ENCODE data around the gene TMEM259. TPM values are rescaled to one million over a fixed set of nuclear protein-coding genes. Genes with fewer than 3 reads are reported as not detected.

The TMEM259 gene
- total RNA-seq, 1 donor from 2014 or later, result 49.5 TPM

DNA sequence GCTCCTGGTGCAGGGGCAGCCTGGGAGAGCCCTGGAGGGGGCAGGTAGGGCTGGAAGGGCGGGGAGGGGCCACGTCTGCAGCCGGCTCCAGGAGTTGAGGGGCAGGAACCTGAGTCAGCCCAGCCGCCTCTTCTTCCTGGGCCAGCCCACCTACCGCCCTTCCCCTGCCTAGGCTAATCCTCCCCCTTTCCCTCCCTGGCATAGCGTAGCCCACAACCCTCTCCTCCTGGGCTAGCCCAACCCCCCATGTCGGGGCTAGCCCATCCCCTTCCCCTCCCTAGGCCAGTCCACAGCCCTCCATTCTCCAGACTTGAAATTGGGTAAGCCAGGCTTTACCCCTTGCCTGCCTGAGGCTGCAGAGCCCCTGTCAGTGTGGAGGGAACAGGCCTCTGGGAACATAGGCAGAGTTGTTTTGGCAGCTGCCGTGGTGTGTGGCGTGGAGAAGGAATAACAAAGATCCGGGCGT lies 57.4 kb downstream of the TMEM259 start:
- DNase-seq (ENCODE audit: low read depth, low spot score), result no peak

DNA sequence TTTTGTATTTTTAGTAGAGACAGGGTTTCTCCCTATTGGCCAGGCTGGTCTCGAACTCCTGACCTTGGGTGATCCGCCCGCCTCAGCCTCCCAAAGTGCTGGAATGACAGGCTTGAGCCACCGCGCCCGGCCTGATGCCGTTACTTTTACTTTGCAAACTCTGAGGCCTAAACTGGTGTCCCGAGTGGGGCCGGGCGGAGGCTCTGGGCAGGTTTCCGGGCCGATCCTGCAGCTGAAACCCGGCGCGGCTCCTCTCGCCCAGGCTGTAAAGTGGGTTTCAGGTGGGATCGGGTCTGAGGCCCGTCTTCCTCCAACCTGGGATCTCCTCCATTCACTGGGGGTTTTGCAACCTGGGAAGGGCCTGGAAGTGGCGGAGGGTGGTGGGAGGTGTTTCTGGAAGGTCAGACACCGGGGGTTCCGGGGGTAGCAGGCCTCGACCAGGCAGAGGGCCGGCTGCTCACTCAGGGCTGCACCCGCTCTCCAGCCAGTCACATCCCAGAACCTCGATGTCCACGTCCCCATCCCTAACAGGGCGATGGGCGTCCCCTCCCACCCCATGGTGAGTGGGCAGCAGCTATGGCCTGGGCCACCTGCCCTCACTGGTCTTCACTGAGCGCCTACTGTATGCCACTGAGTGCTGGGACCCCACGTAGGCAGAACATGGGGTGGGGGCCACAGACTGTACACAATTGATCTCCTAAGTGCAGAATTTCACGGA lies 58.1 kb downstream of the TMEM259 start:
- no peak for DNase-seq (ENCODE audit: low read depth, low spot score)

DNA sequence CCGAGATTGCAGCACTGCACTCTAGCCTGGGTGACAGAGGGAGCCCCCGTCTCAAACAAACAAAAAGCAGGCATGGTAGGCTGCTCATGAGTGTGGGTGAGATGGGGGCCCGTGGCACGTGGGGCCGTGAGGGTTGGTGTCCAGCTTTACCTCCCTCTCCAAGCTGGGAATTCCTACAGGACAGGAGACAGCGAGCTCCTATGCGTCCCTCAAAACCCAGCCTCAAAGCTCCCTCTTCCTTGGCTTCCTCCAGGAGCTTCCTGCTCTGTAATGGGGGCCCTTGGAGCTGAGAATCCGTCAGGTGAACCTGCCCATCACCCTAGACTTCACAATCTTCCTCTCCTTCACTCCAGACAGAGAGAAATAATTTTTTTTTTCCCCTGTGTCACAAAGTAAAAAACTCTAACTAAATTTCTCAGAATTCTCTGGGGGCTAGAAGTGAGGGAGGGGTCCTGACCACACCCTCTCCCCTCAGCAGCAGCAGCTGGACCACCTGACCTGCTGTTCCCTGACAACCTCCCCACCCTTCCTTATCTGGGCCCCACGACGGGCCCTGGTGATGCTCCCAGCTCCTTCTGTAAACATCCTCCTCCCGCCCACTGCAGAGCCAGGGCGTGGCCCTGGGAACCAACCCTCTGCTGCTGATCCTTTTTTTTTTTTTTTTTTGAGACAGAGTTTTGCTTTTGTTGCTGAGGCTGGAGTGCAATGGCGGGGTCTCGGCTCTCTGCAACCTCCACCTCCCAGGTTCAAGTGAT lies 58.9 kb downstream of the TMEM259 start:
- no peak for DNase-seq (ENCODE audit: low read depth, low spot score)

DNA sequence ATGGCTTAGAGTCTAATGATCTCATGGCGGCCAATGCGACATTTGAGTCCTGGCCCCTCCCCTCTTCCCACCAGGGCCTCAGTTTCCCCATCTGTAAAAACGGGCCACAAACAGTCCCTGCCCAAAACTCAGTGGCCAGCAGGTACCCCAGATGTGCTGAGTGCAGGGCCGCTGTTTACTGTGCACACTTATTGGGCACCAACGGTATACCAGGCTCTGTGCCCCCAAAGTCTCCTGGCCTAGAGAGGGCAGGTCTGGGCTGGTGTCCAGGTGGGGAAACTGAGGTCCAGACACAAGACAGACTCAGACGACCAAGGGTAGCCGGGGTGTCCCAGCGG lies 60.4 kb downstream of the TMEM259 start:
- DNase-seq (ENCODE audit: low read depth, low spot score), result no peak

GRCh38 chr19:960020-960419 lies 60.9 kb downstream of the TMEM259 start:
- DNase-seq (ENCODE audit: low read depth, low spot score), result no peak

Other genes with a start within 250 kb of the TMEM259 start
- 198 and 241 TPM in 2 replicates for gene PTBP1, start 223.7 kb downstream of the TMEM259 start, total RNA-seq
- gene PLPPR3, start 199.2 kb downstream of the TMEM259 start, total RNA-seq, result 0.07 and 0.33 TPM in 2 replicates
- not detected in 2 replicates for gene AZU1, start 193.3 kb downstream of the TMEM259 start, total RNA-seq
- not detected in 2 replicates for gene PRTN3, start 180.1 kb downstream of the TMEM259 start, total RNA-seq
- gene ELANE, start 168.8 kb downstream of the TMEM259 start, total RNA-seq, result not detected in 2 replicates
- 0.49 and 3.6 TPM in 2 replicates for gene CFD, start 161.5 kb downstream of the TMEM259 start, total RNA-seq
- 22.9 and 27.0 TPM in 2 replicates for gene MED16, start 127.9 kb downstream of the TMEM259 start, total RNA-seq
- not detected in 2 replicates for gene RNU6-9, start 127.6 kb downstream of the TMEM259 start, total RNA-seq
- 22.8 and 29.1 TPM in 2 replicates for gene R3HDM4, start 107.9 kb downstream of the TMEM259 start, total RNA-seq
- gene KISS1R, start 103.8 kb downstream of the TMEM259 start, total RNA-seq, result not detected in 2 replicates
- gene ARID3A, start 95.1 kb downstream of the TMEM259 start, total RNA-seq, result 8.0 and 9.6 TPM in 2 replicates
- 106 and 115 TPM in 2 replicates for gene WDR18, start 36.8 kb downstream of the TMEM259 start, total RNA-seq
- 0.39 and 0.59 TPM in 2 replicates for gene GRIN3B, start 20.7 kb downstream of the TMEM259 start, total RNA-seq
- not detected in 2 replicates for gene RNU6-2, start 399 bp upstream of the TMEM259 start, total RNA-seq
- 159 and 188 TPM in 2 replicates for gene CNN2, start 5.5 kb upstream of the TMEM259 start, total RNA-seq
- 3.5 and 5.9 TPM in 2 replicates for gene ABCA7, start 19.0 kb upstream of the TMEM259 start, total RNA-seq
- gene ARHGAP45, start 46.0 kb upstream of the TMEM259 start, total RNA-seq, result 10.2 and 20.2 TPM in 2 replicates
- 133 and 163 TPM in 2 replicates for gene POLR2E, start 74.3 kb upstream of the TMEM259 start, total RNA-seq
- 380 and 410 TPM in 2 replicates for gene GPX4, start 82.9 kb upstream of the TMEM259 start, total RNA-seq
- 30.4 and 55.0 TPM in 2 replicates for gene SBNO2, start 153.1 kb upstream of the TMEM259 start, total RNA-seq
- gene STK11, start 184.7 kb upstream of the TMEM259 start, total RNA-seq, result 100 and 131 TPM in 2 replicates
- gene CBARP, start 216.9 kb upstream of the TMEM259 start, total RNA-seq, result 2.1 and 2.2 TPM in 2 replicates
- 21.4 and 28.9 TPM in 2 replicates for gene ATP5F1D, start 220.6 kb upstream of the TMEM259 start, total RNA-seq
- 11.4 and 13.4 TPM in 2 replicates for gene MIDN, start 227.5 kb upstream of the TMEM259 start, total RNA-seq
- 99.5 and 247 TPM in 2 replicates for gene CIRBP, start 248.2 kb upstream of the TMEM259 start, total RNA-seq

Measured in pulmonary artery endothelial cell (primary cell).